ENCODE measurements around the gene PAQR8. TPM values are rescaled to one million over a fixed set of nuclear protein-coding genes. Genes with fewer than 3 reads are reported as not detected.

PAQR8 gene
- polyA plus RNA-seq, 3 donors from 2014 or later, result 2.9 to 6.5 (median 6.2) TPM

DNA sequence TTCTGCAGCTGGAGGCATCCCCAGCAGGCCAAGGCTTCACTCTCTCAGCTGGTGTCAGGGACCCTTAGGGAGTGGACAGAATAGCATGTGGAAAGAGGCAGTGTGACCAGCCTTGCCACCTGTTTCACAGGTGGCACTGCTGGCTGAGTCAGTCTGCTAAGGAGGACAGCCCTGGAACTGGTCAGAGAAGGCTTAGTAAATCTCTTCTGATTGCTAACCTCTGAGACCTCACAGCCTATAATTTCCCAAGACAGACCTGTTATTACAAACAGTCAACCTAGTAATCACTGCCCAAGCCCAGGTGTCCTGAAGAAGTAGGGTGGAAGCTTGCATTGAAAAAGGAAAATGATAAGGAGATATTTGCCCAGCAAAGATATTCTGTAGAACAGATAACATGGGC lies 26.4 kb upstream of the PAQR8 start:
- no peaks in the 10 kb centered on the region for H3K36me3 Mint-ChIP-seq
- no peak for DNase-seq
- H3K4me3 Mint-ChIP-seq, result no peak overlapping the region
- peak overlapping the region; percentile 34 to 95 (median 90) for H3K27ac Mint-ChIP-seq
- H3K27me3 Mint-ChIP-seq (ENCODE audit: low read depth in 3 of 3), result no peaks in the 10 kb centered on the region
- H3K4me1 Mint-ChIP-seq, result peaks cover 59 to 66% of the 10 kb centered on the region in 2 donors
- peaks cover 0 to 2% (median 0%) of the 10 kb centered on the region in 6 donors for H3K9me3 Mint-ChIP-seq

DNA sequence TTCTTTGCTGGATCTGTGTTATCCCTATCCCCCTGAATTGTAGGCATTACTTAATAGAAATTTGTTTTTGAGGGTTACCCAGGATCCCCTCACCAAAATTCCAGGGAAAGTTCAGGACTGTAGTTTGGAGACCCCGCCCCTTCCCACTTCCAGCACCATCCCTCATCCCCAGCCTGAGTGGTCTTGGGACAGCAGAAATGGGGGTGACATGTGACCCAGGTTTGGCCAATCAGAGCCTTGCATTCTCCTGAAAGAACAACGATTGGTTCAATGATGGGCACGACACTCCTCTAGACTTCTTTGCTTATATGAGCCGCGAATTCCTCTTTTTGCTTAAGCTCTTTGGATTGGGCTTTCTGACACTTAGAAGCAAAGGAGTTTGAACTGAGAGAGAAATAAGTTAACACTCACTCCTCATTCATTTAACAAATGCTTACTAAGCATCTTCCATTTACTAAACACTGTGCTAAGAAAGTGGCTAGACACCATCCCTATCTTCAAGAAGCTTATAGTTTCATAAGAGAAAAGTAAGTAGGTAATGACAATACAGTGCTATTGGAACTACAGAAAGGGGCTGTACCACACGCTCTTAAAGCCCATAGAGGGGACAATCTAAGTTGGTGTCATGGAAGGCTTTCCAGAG lies 24.9 kb upstream of the PAQR8 start:
- no peak for DNase-seq
- H3K4me3 Mint-ChIP-seq, result no peak overlapping the region
- H3K36me3 Mint-ChIP-seq, result no peaks in the 10 kb centered on the region
- H3K27me3 Mint-ChIP-seq (ENCODE audit: low read depth in 3 of 3), result no peaks in the 10 kb centered on the region
- peak overlapping the region in 5 of 6 donors; percentile 24 to 80 (median 32) for H3K27ac Mint-ChIP-seq
- H3K9me3 Mint-ChIP-seq, result peaks cover 0 to 1% (median 0%) of the 10 kb centered on the region in 6 donors
- H3K4me1 Mint-ChIP-seq, result peaks cover 58 to 68% of the 10 kb centered on the region in 2 donors

DNA sequence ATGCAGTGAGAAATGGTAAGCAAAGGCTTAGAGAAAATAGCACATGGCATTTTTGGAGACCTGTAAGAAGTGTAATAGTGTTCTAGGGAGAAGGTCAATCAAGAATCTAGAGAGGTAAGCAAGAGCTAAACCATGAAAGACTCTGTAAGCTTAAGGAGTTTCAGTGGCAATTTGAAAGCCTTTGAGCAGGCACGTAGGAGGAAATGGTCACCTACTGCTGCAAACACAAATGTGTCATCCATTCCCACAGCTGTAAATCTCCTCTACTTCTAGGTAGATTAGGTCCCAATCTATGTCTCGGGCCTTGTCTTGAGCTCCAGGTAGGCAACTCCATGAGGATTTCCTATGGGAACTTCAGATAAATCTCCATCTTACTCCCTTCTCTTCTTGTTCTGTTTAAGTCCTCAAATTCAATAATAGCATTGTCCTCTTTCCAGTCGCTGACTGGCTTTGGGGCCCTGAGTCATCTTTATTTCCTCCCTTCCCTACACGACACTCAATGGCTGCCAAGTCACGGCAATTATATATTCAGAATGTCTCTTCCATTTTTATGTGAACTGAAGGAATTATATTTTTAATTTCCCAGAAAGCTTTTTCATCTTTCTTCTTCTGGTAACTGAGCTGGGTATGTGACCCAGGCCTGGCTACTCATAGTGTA lies 24.2 kb upstream of the PAQR8 start:
- H3K4me3 Mint-ChIP-seq, result no peak overlapping the region
- H3K27ac Mint-ChIP-seq, result peak overlapping the region in 4 of 6 donors; percentile 22 to 63 (median 44)
- DNase-seq, result no peak
- no peaks in the 10 kb centered on the region for H3K9me3 Mint-ChIP-seq
- H3K36me3 Mint-ChIP-seq, result no peaks in the 10 kb centered on the region
- H3K4me1 Mint-ChIP-seq, result peaks cover 54 to 64% of the 10 kb centered on the region in 2 donors
- no peaks in the 10 kb centered on the region for H3K27me3 Mint-ChIP-seq (ENCODE audit: low read depth in 3 of 3)

DNA sequence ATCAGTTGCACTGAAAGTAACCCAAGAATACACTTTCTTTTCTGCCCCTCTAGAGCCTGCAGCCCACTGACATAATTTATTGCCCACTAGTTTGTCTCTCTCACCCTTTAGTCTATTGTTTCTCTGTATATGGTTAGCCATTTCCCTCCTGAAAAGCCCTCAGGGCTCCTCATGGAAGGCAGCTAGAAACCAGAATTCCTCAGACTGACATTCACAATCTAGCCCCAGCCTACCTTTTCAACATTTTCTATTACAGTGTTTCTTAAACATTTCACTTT lies 21.4 kb upstream of the PAQR8 start:
- no peak for DNase-seq
- Mint-ChIP-seq H3K4me3 (no peak overlapping the region), H3K27me3 (ENCODE audit: low read depth in 3 of 3) (peaks cover 0 to 2% (median 2%) of the 10 kb centered on the region in 3 donors), H3K36me3 (no peaks in the 10 kb centered on the region), H3K27ac (no peak overlapping the region), H3K4me1 (peaks cover 26 to 36% of the 10 kb centered on the region in 2 donors), H3K9me3 (no peaks in the 10 kb centered on the region)

DNA sequence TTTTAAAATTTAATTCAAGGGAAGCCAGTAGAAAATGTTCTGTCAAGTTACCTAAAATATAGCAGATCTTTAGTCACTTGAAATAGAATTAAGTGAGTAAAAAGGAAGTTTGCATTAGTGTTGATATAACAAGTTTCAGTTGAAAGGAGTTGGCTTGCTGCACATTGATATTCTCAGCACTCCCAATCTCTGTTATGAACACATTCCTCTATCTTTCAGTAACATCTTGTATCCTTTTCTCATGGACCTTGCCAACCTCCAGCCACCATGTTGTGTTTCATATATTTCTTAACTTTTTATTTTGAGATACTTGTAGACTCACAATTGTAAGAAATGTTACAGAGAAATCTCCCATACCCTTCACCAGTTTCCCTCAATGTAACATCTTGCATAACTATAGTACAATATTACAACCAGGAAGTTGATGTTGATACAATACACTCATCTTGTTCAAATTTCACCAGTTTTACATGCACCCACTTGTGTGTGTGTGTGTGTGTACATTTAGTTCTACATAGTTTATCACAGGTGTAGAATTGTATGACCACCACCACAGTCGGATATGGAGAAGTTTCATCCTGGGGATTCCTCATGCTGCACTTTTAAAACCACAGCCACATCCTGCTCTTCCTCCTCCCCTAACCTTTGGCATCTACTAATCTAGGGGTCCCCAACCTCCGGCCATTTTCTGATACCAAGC lies 20.2 kb upstream of the PAQR8 start:
- Mint-ChIP-seq H3K4me3 (peak overlapping the region in 1 of 5 donors; percentile 25), H3K27ac (no peak overlapping the region), H3K27me3 (ENCODE audit: low read depth in 3 of 3) (peaks cover 0 to 2% (median 2%) of the 10 kb centered on the region in 3 donors), H3K9me3 (no peaks in the 10 kb centered on the region), H3K4me1 (peaks cover 17 to 25% of the 10 kb centered on the region in 2 donors), H3K36me3 (no peaks in the 10 kb centered on the region)
- no peak for DNase-seq

DNA sequence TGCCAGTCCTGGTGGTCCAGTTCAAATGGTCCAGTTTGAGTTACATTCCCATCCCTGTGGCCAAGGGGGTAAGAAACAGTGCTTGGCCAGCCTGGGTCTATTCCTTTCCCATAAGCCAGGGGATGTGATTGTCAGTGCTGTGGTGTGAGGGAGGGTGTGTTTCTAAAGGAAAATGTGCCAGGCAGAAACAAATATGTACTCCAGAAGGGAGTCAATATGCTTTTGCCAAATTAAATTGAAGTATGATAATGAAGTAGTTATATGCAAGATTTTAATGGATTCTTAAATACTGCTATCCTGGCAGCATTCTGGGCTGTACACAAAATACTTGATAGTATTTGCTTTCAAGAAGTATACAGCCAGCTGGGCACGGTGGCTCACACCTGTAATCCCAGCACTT lies 16.6 kb upstream of the PAQR8 start:
- no peak for DNase-seq
- Mint-ChIP-seq H3K27ac (no peak overlapping the region), H3K4me1 (peaks cover 8 to 11% of the 10 kb centered on the region in 2 donors), H3K4me3 (no peak overlapping the region), H3K36me3 (no peaks in the 10 kb centered on the region), H3K9me3 (no peaks in the 10 kb centered on the region), H3K27me3 (ENCODE audit: low read depth in 3 of 3) (peaks cover 0 to 2% (median 2%) of the 10 kb centered on the region in 3 donors)

DNA sequence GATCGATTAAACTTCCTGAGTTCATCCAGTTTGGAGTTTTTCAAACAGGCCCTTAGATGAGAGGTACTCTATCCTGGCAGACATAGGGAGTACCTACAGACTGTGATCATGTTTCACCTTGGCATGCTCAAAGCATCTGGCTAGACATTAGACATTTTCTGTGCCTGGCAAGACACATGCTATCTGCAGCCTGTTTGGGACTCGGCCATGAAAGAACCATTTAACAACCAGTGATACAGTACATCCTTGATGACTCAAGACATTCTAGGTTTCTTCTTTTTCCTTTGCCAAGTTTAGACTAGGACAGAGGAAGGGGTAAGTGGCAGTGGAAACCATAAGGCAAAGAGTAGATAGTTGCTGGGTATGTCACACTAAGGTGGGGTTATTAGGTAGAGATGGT lies 15.4 kb upstream of the PAQR8 start:
- DNase-seq, result no peak
- no peaks in the 10 kb centered on the region for H3K9me3 Mint-ChIP-seq
- H3K4me3 Mint-ChIP-seq, result no peak overlapping the region
- no peak overlapping the region for H3K27ac Mint-ChIP-seq
- peaks cover 2 to 6% (median 3%) of the 10 kb centered on the region in 3 donors for H3K27me3 Mint-ChIP-seq (ENCODE audit: low read depth in 3 of 3)
- no peaks in the 10 kb centered on the region for H3K36me3 Mint-ChIP-seq
- peaks cover 9 to 12% of the 10 kb centered on the region in 2 donors for H3K4me1 Mint-ChIP-seq

DNA sequence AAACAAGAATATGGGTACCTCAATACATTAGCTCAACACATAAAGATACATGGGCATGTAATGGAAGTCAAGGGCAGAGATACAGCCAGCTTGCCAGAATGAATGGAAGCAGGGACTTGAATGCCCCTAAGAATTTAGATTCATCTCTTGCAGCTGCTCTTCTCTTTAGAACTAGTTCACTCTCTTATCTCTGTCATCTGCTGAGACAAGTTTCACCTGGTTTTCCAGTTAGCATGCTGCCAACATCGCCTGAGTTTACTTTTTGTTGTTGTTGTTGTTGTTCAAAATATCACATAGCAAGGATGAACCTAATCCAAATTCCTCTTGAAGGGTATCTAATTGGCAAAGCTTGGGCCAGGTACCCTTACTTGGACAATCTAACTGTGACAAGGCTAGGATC lies 14.1 kb upstream of the PAQR8 start:
- no peak for DNase-seq
- H3K27me3 Mint-ChIP-seq (ENCODE audit: low read depth in 3 of 3), result peaks cover 3 to 6% (median 3%) of the 10 kb centered on the region in 3 donors
- H3K27ac Mint-ChIP-seq, result no peak overlapping the region
- peaks cover 10 to 13% of the 10 kb centered on the region in 2 donors for H3K4me1 Mint-ChIP-seq
- no peaks in the 10 kb centered on the region for H3K9me3 Mint-ChIP-seq
- no peaks in the 10 kb centered on the region for H3K36me3 Mint-ChIP-seq
- no peak overlapping the region for H3K4me3 Mint-ChIP-seq

DNA sequence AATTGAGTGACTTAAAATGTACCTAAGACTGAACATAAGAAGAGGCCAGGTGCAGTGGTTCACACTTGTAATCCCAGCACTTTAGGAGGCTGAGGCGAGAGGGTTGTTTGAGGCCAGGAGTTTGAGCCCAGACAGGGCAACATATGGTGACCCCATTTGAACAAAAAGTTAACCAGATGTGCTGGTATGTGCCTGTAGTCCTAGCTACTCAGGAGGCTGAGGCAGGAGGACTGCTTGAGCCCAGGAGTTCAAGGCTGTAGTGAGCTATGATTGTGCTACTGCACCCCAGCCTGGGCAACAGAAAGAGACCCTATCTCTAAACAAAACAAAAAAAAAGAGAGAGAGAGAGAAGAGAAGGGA lies 10.1 kb upstream of the PAQR8 start:
- H3K36me3 Mint-ChIP-seq, result no peaks in the 10 kb centered on the region
- H3K27me3 Mint-ChIP-seq (ENCODE audit: low read depth in 3 of 3), result peaks cover 1 to 3% (median 3%) of the 10 kb centered on the region in 3 donors
- no peak for DNase-seq
- peak overlapping the region in 2 of 6 donors; percentile 6 to 42 for H3K27ac Mint-ChIP-seq
- H3K9me3 Mint-ChIP-seq, result peaks cover 0 to 1% (median 0%) of the 10 kb centered on the region in 6 donors
- no peak overlapping the region for H3K4me3 Mint-ChIP-seq
- peaks cover 10 to 13% of the 10 kb centered on the region in 2 donors for H3K4me1 Mint-ChIP-seq

DNA sequence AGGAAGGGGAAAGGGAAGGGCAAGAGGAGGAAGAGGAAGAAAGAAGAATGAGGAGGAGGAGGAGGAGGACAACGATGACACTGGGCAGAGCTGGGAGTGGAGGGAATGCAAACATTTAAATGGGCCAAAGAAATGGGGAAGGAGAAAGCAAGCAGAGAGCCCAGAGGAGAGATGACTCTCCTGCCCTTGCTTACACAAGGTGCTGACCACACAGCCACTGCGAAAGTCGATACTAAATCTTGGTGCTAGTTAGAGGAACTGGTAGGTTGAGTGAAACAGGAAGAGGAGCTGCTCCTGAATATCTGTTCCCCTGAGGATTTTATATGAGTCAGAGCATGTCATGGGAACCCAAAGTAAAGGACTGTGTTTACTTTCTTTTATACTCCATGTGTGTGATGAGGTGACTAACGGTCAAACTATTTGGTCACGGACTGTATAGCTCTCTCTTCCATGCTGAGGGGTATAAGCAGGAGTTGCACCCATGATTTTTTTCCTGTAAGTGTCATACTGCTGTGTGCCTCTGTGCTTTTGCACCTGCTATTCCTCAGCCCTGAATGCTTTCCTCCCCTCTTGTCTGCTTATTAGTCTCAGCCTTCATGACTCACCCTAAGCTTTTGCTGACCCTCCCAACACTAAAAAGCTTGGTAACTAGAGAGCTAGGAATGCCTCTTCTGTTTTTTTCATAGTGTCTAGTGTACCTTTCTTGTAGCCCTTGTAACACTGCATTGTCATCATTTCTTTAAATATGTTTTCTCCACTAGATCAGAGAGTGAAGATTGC lies 9.5 kb upstream of the PAQR8 start:
- DNase-seq, result no peak
- Mint-ChIP-seq H3K9me3 (peaks cover 0 to 1% (median 0%) of the 10 kb centered on the region in 6 donors), H3K36me3 (no peaks in the 10 kb centered on the region), H3K4me1 (peaks cover 10 to 13% of the 10 kb centered on the region in 2 donors), H3K27me3 (ENCODE audit: low read depth in 3 of 3) (peaks cover 1 to 3% (median 3%) of the 10 kb centered on the region in 3 donors), H3K27ac (peak overlapping the region in 1 of 6 donors; percentile 60), H3K4me3 (no peak overlapping the region)

DNA sequence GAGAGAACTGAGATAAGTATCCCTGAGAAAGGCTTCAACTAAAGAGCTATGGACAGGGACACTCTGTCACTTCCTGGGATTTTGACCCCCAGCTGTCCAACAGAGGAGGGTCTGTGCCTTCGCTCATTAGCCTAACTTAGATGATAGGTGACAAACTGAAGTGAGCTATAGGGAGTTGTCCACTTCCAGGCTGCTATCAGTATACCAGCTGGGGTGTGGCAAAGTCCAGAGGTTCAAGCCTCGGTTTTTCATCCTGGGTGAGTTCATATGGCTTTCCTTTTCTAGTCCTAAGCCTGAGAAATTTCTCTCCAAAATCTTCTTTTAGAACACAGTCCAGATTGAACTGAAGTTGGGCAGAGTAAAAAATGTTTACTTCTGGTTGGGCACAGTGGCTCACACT lies 5.9 kb upstream of the PAQR8 start:
- Mint-ChIP-seq H3K27me3 (ENCODE audit: low read depth in 3 of 3) (peaks cover 0 to 1% (median 0%) of the 10 kb centered on the region in 3 donors), H3K36me3 (no peaks in the 10 kb centered on the region), H3K9me3 (peaks cover 0 to 1% (median 0%) of the 10 kb centered on the region in 6 donors), H3K27ac (no peak overlapping the region), H3K4me3 (no peak overlapping the region), H3K4me1 (peaks cover 10 to 13% of the 10 kb centered on the region in 2 donors)
- DNase-seq, result no peak

DNA sequence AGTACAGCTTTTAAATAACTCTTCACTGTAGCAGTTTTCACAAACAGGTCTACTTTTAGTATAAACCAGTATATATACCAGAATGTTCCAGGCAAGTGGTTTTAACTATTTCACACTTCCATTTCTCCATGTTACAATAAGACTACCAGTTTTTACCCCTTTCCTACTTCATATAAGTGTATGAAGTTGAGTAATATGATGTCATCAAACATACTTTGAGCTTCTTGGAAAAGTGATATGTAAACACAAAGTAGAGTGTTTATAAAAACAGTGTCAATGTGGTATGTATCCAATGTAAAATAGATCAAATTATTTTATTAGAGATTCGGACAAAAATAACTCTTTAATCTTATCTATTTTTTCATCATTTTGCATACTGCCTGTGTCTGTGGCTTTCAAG lies 2.5 kb upstream of the PAQR8 start:
- no peak for DNase-seq
- Mint-ChIP-seq H3K27me3 (ENCODE audit: low read depth in 3 of 3) (peaks cover 5 to 14% (median 9%) of the 10 kb centered on the region in 3 donors), H3K27ac (no peak overlapping the region), H3K4me3 (no peak overlapping the region), H3K9me3 (peaks cover 0 to 1% (median 0%) of the 10 kb centered on the region in 6 donors), H3K36me3 (no peaks in the 10 kb centered on the region), H3K4me1 (peaks cover 22 to 26% of the 10 kb centered on the region in 2 donors)

DNA sequence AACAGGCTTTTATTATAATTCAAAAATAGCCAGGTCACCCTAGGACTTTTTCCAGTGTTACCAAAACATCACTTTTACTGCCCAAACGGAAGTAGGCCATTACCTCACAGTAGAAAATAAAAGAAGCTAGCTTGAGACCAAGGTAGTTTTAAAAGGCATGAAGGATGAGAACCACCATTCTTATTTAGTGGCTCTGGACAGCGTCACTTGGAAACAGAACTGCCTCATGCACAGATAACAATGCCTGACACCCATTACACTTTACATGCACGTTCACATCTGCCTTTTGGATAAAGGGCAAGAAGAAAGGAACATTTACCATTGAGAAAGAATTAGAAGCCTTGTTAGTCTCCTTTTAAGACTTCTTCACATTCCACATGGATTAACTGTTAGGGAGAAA lies 1.9 kb upstream of the PAQR8 start:
- H3K36me3 Mint-ChIP-seq, result no peaks in the 10 kb centered on the region
- peaks cover 22 to 29% of the 10 kb centered on the region in 2 donors for H3K4me1 Mint-ChIP-seq
- peak overlapping the region in 5 of 6 donors; percentile 54 to 96 (median 92) for H3K27ac Mint-ChIP-seq
- peaks cover 0 to 1% (median 0%) of the 10 kb centered on the region in 6 donors for H3K9me3 Mint-ChIP-seq
- H3K27me3 Mint-ChIP-seq (ENCODE audit: low read depth in 3 of 3), result peaks cover 5 to 14% (median 9%) of the 10 kb centered on the region in 3 donors
- no peak for DNase-seq
- peak overlapping the region in 2 of 5 donors; percentile 14 to 82 for H3K4me3 Mint-ChIP-seq

All from immature natural killer cell (primary cell).